NOMO-1 (cell line): ENCODE measurements around the gene DIAPH2.

Experiments
- DNase-seq, 2 experiments: peaks; one replicate each; lab custom pipeline; 2025; ENCODE audit not compliant: unreplicated experiment in 2 of 2; lab: John Stamatoyannopoulos, UW

The DIAPH2 gene

DNA sequence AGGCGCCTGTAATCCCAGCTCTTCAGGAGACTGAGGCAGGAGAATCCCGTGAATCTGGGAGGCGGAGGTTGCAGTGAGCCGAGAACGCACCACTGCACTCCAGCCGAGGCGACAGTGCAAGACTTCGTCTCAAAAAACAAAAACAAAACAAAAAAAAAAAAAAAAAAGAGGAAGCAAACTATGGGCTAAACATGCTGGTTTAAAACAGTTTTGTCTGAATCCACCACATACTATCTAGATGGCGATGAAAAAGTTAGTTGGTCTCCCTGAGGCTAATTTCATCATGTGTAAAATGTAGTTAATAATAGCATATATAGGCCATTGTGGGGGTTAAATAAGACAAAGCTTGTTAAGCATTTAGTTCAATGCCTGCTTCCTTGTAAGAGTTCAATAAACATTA is 650.2 kb downstream of the DIAPH2 start:
- no peak for DNase-seq

DNA sequence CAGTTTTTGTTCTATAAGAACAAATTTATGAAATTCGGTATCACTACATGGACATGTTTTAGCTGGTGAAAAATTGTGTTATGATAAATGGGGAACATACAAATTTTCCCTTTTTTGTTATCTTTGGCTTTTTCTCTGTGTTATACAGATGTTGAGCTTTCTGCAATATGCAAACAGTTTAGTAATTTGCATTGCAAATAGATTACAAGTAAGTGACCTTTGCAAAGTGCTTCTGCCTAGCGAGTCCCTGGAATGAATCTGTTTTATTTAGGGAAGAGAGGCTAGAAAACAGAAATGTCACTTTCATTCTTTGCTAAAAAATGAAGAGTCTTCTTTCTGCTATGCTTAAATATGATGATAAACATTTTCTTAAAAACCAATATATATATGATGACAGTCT is 660.1 kb downstream of the DIAPH2 start:
- DNase-seq: no peak

DNA sequence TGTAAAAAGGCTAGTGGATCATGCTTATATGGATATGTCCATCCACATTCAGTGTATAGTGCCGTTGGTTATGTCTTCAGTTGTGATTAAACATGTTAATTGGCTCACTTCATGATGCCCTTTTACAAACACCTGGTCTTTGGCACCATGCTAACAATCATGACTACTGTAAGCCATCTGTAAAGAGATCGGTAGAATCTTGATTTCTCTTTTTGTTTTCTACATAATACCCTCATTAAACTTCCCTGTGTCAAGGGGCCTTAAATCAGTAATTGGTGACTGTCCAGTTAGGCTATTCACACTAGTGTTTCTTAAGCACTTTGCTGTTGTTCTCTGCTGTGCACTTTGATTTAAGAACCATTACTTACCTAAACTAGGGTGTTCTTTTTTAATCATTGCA is 674.3 kb downstream of the DIAPH2 start:
- no peak for DNase-seq

DNA sequence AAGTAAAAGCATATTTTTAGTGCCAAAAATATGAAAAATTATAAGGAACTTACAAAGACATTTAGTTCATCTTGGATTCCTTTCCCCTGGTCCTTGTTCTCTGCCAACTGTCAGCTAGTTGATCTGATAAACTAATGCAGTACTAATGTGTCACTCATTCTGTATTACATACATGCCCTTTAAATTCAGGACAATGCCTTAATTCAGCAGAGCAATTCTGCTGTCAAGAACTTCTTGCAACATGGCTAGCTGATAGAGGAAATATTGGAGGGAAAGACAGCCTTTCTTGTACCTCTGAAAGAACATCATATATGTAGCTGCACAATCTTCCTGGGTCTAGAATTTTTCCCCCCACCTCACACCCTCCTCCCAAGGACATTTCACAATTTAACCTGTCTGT is 679.2 kb downstream of the DIAPH2 start:
- DNase-seq: no peak

DNA sequence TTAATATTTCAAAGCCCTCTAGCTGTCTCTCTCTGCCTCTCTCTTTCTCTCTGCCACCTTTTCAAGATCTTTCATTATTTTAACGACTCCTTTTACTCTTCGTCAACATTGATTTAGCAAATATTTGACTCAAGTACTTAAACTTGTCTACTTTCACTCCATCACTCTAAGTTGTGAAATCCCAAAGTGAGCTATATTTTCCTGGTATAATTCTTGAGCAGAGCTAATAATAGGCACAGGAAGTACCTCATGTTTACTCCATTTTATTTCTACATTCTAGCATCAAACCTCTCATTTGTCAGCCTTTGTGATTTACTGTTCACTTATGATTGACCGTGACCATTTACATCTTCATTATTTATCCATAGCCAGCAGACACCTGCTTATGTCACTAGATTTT is 681.6 kb downstream of the DIAPH2 start:
- DNase-seq: no peak

DNA sequence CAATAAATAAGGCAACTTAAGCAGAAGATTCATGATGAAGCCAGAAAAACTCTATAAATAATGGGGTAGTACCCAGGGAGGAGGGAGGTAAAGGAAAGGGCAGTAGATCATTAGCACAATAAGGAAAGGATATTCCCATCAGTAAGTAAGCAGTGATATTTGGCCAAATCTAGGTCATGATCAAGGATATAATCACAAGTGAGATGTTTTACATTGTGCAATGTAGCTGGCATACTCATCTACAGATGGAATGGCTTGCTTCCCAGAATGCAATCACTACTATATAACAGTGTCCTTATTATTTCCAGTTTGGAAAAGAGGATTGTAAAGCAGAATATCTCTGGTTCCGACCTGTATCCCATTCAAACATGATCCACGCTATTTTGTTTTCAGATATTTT is 682.5 kb downstream of the DIAPH2 start:
- no peak for DNase-seq

DNA sequence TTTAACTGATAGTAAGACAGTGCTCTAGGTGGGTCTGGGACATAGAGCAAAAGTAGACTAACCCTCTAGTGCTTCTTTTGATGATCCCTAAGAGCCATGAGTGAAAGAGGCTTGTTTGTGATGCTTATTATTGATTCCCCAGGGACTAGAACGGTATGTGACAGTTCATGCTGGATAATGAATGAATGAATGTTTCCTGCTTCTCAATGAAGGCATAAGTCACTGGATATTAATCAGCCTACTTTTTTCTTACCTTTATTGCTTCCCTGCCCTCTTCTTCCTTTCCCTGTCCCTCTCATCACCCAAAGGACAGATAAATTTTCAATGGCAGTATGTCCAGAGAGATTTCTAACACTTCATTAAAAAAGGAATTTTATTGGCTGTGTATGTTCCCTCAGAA is 685.3 kb downstream of the DIAPH2 start:
- no peak for DNase-seq

DNA sequence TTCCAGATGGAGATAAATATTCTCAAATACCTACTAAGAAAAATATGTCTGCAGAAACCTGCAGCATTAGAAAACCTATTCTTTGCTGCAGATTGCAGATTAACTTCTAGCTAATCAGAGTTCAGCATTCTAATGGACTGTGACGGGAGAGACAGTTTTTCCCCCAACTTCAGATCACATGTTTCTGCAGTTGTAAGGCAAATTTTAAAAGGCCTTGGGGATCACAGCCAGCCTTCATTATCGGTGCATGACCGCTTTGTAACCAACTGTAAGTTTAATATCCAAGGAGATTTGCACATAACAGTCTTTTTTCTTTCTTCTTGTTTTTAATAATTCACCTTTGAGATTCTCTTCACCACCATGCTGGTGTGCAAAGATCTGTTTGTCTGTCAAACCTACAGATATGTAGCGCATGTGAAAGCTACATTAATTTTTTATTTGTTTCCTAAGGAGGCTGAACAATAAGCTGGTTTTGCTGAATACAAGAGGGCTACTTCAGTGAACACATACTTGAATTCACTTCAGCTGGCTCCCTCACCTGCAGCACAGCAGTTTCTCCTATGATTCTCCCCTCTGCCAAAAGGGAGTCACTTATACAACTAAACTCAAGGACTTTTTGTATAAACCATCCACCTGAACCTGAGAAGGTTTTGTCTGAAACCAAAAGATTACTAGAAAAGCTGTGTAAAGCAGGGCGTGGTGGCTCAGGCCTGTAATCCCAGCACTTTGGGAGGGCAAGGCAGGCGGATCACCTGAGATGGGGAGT is 687.5 kb downstream of the DIAPH2 start:
- DNase-seq: no peak

DNA sequence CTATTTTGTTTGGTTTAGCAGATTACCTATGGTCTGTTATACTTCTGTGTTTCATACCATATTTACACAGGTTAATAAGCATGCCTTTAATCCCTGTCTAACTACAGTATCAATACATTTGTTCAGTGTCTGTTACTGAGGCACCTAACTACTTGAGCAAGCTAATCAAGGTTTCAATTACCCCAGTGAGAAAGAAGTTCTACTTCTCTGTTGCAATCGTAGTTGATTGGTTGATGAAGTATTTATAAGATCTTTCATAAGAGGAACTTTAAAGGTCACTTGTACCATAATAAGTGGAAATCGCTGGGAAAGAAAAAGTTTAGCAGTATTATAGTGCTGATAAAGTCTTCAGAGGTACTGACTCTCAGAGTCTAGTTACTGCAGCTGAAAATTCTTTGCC is 689.6 kb downstream of the DIAPH2 start:
- no peak for DNase-seq

DNA sequence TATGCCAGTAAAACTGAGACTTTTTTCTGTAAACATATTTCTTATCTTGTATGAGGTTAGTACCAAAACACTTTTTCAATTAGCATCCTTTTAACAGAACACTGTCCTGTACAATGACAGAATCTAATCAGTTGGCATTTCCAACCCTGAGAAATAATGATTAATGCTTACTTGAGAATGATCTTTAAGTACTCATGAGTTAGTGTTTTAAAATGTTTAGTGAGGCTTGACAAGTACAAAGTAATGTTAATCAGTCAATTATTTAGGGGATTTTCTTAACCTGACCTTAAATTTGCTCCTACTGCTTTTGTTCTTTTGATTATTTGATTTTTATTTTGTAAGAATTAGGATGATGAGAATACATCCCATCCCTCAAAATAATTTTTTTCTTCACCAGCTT is 695.6 kb downstream of the DIAPH2 start:
- no peak for DNase-seq

DNA sequence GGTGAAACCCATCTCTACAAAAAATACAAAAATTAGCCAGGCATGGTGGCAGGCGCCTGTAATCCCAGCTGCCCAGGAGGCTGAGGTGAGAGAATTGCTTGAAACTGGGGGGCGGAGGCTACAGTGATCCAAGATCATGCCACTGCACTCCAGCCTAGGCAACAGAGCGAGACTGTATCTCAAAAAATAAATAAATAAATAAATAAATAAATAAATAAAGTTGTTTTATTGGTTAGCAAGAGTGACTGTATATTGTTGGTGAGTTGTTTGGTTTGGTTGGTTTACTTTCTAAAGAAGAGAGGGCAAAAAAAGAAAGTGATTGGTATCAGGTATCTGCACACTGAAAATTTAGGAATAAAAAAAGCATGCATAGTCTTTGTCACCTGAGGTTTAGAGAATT is 700.0 kb downstream of the DIAPH2 start:
- DNase-seq: no peak

DNA sequence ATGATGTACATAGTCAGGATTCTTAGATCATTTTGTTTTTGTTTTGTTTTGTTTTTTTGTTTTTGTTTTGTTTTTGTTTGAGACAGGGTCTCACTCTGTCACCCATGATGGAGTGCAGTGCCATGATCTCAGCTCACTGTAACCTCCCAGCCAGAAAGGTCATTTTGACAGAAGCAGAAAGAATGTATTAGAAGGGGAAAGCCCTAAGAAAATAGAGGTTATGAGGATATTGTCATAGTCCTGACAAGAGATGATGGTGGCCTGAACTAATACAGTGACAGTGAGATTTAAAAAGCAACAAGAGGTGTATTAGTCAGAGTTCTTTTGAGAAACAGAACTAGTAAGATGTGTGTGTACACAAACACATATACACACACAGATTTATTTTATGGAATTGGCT is 702.4 kb downstream of the DIAPH2 start:
- no peak for DNase-seq

DNA sequence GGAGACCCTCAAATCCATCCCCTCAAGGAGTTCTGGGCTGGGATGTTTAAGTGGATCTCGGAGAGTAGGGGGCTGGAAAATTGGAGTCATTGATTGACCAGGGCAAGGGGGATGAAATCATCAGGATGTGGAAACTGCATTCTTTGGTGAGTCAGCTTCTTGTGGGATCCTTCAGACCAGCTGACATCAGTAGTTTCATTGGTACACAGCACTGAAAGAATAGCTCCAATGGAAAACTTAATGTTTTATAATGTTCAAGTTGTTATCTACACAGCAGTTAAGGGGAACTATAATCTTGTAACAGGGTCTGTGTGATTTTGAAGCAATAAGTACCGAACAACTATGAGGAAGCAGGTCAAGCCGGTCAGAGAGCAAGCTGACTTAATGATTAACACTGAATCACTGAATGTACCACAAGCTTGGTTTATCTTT is 705.1 kb downstream of the DIAPH2 start:
- no peak for DNase-seq

DNA sequence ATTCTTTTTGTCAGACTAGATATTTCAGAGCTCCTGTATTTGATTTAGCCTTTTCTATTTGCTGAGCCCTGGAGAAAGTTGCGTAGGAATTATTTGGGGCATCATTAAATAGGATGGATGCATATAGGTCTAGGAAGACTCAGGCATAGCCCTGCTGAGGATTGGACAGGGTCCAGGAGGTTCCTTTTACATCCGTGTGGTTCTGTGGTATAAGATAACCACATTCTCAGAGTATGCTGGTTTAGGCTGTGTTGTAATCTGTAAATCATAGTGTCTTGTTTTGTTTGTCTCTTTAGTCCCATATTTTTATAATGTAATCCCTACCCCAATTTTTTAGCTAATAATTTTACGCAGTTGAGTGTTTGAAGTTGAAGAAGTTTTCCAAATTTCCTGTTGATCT is 712.7 kb downstream of the DIAPH2 start:
- no peak for DNase-seq

DNA sequence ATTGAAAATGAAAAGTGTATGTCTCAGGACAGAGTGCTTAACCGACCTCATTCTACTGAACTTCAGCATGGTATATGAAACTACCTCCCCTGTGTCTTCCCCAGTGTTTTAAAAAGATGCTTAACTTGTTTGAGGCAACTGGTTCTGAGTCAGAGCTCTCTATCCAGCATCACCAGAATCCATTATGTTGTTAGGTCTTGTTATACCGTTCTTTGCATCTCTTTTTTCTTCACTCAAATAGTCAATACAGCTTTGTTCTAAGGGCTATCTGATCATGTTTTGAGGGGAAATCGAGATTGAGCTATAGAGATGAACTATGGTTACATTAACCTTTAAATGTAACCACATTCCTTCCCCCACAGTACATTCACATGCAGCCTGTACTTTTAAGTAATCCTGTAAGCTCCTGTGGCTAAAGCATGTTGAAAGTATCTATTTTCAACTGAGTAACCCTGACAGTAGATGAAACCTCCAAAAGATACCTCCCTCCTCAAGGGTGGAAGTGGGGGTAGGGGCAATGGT is 713.4 kb downstream of the DIAPH2 start:
- DNase-seq: no peak

DNA sequence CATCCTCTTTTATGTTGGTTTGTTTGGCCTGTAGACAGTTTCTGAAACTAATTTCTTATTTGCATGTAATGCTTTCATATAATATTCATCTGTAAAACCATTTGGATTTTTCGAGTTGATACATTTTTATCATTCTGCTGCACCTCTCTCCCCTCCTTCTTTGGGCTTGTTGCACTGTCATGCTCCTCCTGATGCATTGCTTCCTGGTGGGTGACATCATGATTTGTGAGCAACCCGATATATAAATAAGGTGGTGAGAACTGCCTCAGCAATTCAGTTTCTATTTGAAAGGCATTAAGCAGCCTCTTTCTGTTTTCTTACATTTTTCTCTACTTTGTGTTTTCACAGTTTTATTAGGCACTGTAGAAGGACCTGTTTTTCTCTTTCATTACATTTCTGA is 714.8 kb downstream of the DIAPH2 start:
- no peak for DNase-seq

DNA sequence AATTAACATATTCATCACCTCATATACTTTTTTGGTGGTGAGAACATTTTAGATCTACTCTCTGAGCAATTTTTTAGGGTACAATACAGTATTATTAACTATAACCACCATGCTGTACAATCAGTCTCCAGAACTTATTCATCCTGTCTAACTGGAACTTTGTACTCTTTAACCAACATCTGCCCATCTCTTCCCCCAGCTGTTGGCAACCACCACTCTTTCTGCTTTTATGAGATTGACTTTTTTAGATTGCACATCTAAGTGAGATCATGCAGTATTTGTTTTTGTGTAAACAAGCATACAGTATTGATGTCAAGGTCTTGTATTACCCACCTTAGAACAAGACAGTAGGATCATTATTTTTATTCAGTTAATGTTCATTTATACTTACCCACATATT is 715.9 kb downstream of the DIAPH2 start:
- DNase-seq: no peak

DNA sequence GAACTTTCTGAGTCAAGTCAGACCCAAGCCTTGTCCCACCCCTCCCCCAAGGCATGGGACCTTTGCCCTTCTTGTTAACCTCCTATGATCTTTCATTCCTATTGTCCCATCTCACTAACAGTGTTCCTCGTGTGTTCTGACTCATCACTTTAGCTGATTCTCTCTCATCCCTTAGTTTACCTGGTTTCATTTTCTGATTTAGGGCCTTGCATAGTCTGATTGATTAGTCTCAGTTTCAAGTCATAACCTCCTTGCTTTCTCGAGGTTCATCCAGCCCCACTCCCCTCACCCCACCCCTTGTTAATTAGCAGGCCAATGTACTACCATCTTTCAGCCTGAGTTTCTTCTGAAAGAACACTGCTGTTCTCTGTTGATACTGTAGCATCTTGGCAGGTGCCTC is 716.5 kb downstream of the DIAPH2 start:
- no peak for DNase-seq

DNA sequence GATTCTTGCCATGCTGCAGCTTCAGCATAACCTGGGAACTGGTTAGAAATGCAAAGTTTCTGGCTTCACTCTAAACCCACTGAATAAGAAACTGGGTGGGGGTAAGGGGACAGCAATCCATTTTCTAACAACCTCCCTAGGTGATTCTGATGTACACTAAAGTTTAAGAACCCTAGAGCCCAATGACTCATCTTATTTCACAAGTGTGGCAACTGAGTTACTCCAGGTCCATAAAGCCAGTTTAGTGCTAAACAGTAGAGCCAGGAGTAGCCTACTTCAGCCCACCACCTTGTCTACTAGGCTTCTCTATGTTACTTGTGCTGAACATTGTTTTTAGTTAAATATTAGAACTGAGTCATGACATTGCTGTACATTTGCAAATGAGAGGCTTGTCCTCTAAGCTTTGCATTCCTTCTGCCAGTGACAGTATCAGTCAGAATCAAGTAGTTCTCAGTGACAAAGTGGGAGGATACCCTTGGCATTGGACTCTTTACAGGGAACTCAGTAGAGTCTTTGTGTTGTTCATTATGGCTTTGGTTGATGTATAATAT is 717.0 kb downstream of the DIAPH2 start:
- DNase-seq: no peak

DNA sequence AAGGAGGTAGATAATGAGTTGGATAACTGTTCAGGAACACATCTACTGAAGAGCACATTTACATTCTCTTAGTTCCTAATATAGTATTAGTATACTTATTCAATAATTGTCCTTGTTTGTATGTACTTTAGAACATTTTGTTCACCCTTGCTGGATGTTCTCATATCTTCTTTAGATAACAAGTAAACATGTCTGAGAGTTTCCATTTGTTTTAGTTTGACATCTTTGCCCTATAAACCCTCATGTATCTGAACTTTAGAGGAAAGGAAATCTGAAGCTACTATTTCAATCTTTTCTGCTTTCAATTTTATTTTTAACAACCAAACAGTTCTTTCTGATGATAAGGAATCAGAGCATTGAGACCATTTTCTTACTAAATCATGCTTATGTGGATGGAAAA is 717.7 kb downstream of the DIAPH2 start:
- DNase-seq: no peak

DNA sequence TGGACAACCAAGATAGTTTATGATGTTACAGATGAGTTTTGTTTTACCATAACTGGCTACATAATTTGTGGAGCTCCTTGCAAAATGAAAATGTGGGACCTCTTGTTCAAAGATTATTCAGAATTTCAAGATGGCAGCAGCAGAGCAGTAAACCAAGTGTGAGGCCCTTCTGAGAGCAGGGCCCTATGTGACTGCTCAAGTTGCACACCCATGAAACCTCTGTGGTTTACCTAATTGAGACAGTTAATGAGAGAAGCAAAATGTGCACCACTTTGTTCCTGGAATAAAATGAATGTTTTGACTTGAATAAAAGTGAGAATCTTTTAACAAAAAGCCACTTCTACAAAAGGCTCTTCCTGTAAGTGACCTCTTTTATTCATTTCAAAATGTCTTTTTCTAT is 718.3 kb downstream of the DIAPH2 start:
- no peak for DNase-seq

DNA sequence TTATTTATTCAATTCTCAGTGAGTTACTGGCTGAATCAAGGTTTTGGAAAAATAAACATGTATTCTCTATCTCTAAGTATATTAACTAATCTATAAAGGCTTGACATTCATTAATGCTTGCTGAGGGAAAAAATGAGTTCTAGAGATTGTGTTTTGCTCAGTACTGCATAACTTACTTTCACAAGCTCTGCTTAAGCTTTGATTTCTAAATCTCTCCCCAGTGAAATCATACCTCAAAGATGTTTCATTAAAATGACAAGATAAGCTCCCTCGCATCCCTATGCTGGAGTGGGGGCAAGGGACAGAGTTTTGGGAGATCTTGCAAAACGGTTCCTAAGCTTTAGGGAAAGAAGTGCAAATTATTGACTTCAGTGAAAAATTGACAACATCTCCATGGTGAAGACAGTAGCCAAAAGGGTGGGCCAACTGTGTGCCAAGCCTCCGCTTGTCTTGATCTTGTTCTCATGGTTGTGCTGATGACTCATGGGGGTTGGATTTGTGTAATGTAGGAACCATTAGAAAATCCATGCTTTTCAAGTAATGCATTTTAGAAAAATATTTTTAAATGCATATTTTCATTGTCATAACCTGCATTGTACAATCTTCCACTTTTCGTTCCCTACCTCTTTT is 720.5 kb downstream of the DIAPH2 start:
- no peak for DNase-seq
